DMS53 treated with DMSO at 0.1 percent for 48 hours (cell line): ENCODE measurements around the gene MAP3K3.

Experiments used
- DNase-seq: peaks from one replicate; lab custom pipeline; 2025; ENCODE audit not compliant: unreplicated experiment; lab: John Stamatoyannopoulos, UW

MAP3K3 gene

DNA sequence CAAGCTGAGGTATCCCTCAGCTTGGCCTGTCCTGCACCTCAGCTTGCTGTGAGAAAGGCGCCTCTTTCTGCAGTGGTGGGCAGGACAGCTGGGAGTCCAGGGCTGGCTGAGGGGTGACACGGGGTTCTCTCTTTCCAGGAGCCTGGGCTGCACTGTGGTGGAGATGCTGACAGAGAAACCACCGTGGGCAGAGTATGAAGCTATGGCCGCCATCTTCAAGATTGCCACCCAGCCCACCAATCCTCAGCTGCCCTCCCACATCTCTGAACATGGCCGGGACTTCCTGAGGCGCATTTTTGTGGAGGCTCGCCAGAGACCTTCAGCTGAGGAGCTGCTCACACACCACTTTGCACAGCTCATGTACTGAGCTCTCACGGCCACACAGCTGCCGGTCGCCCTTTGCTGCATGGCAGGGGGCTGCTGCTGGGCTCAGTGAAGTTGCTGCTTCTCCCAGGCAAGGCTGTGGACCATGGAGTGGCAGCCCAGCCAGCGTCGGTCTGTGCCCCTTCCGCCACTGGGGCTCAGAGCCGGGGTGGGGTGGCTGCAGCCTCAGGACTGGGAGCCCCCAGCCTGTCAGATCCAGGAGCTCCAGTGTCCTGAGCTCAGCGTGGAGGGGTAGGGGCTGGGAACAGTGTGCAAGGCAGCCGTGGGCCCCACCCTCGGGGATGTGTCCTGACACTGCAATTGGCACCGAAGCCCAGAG, 71.3 kb downstream of the MAP3K3 start:
- DNase-seq, result no peak

DNA sequence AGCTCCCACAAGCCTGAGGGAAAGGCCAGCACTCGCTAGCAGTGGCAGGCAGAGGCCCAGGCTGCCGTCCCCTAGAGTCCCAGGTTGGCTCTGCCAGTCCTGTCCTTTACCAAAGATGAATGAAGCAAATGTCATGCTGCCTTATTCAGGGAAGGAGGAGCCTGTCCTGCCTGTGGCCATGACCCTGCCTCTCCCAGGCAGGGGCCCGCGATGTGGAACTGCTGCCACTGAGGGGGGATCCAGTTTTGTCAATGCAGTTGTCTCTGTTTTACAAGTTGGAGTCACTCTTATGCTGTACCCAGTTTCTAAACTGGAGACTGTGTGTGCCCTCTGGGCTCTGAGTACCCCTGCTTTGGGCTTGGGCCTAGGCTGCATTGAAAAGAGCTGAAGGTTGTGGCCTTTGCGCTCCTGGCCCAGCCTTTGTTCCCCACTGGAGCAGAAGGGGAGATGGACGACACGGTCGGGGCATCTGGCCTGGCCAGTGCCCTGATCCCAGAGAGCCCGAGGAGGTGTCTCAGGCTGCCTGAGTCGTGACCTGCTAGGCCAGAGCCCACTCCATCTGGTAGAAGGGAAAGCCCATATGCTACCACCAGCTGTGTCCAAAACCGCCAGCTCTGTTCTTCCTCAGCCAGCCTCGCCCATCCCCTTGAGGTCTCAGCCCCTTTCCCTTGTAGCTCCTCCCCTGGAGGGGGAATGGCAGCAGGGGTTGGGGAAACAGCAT, 72.2 kb downstream of the MAP3K3 start:
- DNase-seq, result no peak

GRCh38 chr17:63694950-63695773, 72.9 kb downstream of the MAP3K3 start:
- no peak for DNase-seq

GRCh38 chr17:63695889-63696288, 73.7 kb downstream of the MAP3K3 start:
- DNase-seq, result no peak

DNA sequence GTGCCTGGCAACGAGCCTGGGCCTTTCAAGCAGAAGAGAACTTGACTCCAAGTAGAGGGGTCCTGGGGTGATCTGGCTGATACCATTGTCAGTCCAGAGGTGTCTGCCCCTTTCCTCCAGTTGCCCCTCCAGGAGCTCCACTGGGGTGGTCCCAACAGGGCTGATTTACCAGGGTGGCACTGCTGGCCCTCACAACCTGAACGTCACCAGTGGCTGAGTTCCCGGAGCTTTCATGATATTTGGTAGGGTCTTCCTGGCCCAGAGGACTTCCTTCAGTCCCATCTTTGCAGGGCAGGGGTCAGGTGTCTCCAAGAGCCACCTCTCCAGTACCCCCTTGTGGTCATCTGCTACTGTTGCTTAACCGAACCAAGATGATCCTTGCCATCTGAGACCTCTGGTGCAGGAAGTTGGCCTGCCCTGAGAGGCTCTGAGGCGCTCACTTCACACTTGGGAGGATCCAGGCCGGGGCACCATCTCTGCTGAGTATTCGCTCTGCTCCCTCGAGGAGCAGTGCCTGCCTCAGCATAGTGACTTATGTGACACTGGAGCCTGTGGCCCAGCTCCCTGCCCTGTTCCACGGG, 74.3 kb downstream of the MAP3K3 start:
- DNase-seq, result no peak

- peak; percentile 18 for DNase-seq
Measured at GRCh38 chr17:63697341-63698286, 75.4 kb downstream of the MAP3K3 start.

GRCh38 chr17:63698381-63698885, 76.2 kb downstream of the MAP3K3 start:
- DNase-seq, result no peak

GRCh38 chr17:63698886-63699637, 76.8 kb downstream of the MAP3K3 start:
- no peak for DNase-seq

- peak; percentile 13 for DNase-seq
Measured at GRCh38 chr17:63699638-63700527, 77.7 kb downstream of the MAP3K3 start, which contains the start of gene LIMD2. Gene LIMD2, minus strand, starts transcription at chr17:63700125. Its CDS starts 827 bp downstream, at chr17:63699298.

DNA sequence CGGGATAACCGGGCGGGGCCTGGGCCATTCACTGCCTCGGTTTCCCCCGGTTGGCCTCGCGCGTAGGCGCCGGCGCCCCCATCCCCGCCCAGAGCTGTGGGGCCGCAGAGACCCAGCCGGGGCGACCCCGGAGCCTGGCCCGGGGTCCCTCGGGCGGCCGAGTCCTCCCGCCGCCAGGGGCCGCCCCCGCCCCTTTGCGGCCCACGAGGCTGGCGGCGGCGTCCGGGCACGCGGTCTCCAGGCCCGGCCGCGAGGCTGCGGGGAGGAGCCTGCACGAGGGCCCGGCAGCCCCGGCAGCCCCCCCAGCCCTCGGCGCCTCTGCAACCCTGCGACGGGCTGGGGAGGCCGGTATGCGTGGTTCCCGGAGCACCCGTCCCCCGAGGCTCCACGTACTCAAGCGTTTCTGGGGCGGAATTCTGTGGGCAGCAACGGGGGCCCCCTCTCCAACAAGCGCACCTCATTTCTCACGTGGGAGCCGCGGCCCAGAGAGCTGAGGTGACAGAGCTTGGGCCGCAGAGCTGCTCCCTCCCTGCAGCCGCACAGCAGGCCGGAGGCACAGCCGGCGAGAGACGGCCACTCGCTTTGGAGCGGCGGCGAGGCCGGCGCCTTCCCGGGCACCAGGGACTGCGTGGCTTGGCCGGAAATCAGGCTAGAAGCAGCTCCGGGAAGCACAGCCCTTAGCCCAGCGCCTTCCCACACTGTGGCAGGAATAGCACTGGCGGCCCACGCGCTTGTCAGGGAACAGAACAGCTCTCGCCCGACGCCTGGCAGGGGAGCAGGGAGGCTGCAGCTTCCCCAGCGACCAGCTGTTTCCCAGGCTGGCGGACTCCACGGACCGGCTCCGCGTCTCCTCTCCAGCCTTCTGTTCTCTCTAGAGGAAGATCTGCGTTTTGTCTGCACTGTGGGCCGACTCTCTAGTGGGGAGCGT, 78.6 kb downstream of the MAP3K3 start:
- DNase-seq, result peak; percentile 48

DNA sequence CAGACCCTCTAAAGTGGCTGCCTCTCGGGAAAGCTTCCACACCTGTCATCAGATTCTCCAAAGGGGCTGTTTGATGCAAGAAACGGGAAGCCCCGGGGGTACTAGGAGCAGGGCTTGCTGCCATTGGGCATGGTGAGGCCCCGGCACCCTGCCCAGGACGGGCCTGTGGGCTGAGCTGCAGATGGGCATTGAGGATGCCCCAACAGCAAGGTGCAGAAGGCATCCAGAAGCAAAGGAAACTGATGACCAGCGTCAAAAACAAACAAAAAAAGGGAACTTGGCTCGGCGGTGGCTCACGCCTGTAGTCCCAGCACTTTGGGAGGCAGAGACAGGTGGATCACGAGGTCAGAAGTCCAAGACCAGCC, 79.2 kb downstream of the MAP3K3 start:
- no peak for DNase-seq

DNA sequence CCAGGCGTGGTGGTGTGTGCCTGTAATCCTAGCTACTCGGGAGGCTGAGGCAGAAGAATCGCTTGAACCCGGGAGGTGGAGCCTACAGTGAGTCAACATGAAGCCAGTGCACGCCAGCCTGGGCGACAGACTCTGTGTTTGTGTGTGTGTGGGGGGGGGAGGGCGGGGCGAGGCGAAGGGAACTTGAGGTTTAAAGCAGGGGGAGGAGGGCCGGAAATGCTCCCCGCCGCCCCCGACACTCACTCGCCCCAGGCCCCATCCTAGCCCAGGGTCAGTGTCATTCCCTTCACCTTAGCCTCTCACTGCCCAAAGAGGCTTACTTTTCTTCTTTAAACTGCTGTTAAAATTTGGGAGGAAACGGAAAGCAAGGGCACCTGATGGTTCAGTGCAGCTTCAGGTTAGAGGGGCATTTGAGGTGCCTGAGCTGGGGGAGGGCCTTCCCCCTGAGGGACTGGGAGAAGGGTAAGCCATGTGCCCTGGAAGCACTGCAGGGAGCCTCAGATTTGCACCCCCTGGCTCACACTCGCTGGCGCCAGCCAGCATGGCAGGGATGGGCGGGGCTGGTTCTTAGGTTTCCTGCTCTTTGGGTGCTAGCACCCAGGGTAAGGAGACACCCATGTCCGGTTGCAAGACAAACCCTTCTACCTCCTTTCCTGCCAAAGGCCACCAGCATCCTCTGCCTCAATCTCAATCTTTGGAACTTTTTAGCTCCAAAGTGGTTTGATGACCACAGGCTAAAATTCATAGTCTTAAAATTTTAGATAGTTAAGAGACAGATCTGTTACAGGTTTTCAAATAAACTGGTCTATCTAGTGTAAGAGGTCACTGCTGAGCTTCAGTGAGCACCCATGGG, 79.9 kb downstream of the MAP3K3 start:
- DNase-seq, result no peak

GRCh38 chr17:63702721-63703015, 80.5 kb downstream of the MAP3K3 start:
- no peak for DNase-seq

DNA sequence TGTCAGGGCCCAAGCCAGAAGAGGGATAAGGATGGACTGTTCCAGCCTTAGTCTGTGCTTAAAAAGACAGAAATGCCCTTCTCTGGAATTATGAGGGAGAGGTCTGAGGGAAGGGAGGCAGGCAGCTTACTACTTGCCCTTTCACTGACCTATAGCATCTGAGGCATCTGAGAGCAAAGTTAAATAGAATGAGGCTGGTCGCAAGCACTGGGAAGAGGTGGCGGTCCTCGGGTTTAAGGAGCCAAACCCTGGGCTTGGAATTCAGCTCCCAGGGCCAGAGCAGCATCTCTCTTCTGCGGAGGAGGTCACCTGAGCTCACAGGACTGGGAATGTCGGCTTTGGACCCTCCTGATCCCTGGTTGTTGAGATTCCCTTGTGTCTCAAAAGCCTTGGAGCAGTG, 80.8 kb downstream of the MAP3K3 start:
- DNase-seq, result no peak

GRCh38 chr17:63703556-63704258, 81.5 kb downstream of the MAP3K3 start:
- no peak for DNase-seq

DNA sequence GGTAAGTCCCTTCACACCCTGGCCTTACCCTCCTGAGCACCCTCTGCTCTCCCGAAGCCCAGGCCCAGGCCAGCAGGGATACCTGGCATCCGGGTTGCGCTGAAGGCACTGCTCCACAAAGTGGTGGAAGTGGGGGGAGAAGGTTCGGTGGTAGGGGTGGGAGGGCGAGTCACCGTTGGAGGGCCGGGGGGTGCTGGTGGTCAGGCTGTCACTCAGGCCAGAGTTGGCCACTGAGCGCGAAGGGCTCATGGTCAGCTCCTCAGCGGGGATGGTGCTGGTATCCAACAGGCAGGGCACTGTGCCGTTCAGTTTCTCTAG, 82.0 kb downstream of the MAP3K3 start:
- DNase-seq, result no peak
